Measurements from ENCODE around the gene CCDC134. TPM values are rescaled to one million over a fixed set of nuclear protein-coding genes. Genes with fewer than 3 reads are reported as not detected.

The CCDC134 gene
- total RNA-seq, 1 donor from 2014 or later, result 2.9 TPM

DNA sequence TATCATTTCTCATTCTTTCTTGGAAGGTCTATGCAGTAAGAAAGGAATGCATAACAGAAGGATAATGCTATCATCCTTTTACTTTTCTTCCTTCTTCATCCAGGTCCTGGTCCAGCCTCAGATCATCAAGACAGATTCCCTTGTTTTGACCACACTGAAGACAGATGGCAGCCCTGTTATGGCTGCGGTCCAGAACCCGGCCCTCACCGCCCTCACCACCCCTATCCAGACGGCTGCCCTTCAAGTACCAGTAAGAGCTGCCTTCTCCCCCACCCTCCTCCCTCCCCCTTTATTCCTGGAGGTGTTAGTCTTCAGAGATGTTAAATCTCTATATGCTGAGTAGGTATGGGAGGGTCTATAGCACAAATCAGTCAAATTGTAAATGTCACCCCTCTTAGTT, 70.3 kb downstream of the CCDC134 start:
- DNase-seq (ENCODE audit: low spot score), result no peak
- intact Hi-C loops (cut with DNase I), result no loop called here

DNA sequence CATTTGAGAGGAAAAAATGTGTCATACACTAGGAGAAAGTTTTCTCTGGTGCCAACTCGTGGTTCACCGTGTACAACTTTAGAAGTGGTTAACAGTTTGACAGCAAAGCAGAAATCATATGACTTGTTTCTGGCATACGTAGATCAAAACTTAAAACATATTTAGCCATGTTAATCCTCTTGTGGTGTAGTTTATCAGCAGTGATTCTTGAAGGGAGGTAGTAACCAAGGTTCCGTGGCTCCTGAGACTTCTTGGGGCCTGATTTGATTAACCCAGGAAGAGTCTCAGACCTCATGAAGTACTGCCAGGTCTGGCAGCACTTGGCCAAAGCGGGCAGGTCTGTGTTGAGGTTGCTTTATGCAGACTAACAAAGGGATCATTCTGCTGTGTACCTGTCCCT, 72.9 kb downstream of the CCDC134 start:
- DNase-seq (ENCODE audit: low spot score), result no peak
- intact Hi-C loops (cut with DNase I), result no loop called here

DNA sequence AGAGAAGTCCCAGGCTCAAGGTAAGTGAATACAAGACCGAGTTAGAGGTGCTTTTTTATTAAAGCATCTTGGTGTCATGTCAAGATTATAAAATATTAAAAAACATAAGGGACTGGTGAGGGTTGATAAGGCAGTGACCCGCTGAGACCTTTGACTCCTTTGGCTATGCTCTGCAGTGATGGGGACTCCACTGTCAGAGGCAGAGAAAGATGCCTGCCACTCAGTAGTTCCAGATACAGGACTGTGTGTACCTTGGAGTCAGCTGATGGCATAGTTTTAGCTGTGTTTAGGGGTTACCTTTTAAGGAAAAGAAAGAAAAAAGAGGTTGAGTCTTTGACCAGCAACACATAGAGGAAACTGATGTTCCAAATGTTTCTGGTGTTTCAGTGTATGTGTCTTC, 73.6 kb downstream of the CCDC134 start:
- intact Hi-C loops (cut with DNase I), result no loop called here

DNA sequence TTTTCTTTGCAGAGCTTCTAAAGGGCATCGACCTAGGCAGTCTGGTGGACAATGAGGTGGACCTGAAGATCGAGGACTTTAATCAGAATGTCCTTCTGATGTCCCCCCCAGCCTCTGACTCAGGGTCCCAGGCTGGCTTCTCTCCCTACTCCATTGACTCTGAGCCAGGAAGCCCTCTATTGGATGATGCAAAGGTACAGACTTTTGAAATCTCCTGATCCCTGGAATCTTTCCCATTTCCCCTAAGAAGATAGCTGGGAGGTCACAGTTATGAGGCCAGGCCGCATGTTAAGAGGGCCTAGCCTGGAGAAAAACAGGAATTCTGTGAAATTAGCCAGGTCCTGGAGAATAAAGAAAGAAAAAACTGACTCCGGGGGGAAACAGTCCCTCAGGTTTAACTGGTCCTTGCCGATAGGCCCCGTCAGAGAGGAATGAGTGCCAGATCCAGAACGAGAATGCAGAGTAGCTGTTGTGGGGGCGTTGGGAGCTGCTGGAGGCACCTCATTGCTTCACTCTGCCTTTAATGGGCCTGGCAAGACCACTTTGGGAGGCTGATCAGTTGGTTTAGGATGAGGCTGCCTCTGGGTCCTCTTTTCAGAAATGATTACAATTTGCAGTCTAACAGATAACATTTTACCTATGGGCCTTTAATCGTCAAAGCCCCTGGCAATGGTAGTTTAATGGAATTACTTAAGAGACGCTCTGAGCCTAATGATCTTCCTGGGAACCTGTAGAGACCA, 75.2 kb downstream of the CCDC134 start:
- no peak for DNase-seq (ENCODE audit: low spot score)
- intact Hi-C loops (cut with DNase I), result no loop called here

More for the DNA sequence above, 73.6 kb downstream of the CCDC134 start:
- no peak for DNase-seq (ENCODE audit: low spot score)

Other genes starting within 250 kb of the CCDC134 start
- 115 TPM for gene CSDC2, start 239.7 kb upstream of the CCDC134 start, total RNA-seq
- 21.7 TPM for gene PMM1, start 210.8 kb upstream of the CCDC134 start, total RNA-seq
- 30.6 TPM for gene DESI1, start 179.6 kb upstream of the CCDC134 start, total RNA-seq
- 155 TPM for gene XRCC6, start 179.4 kb upstream of the CCDC134 start, total RNA-seq
- 149 TPM for gene SNU13, start 111.8 kb upstream of the CCDC134 start, total RNA-seq
- gene MEI1, start 101.2 kb upstream of the CCDC134 start, total RNA-seq, result 0.40 TPM
- 105 TPM for gene SREBF2, start 32.4 kb downstream of the CCDC134 start, total RNA-seq
- gene SHISA8, start 114.4 kb downstream of the CCDC134 start, total RNA-seq, result not detected
- gene TNFRSF13C, start 126.1 kb downstream of the CCDC134 start, total RNA-seq, result 0.08 TPM
- 0.24 TPM for gene CENPM, start 146.5 kb downstream of the CCDC134 start, total RNA-seq
- gene SEPTIN3, start 168.8 kb downstream of the CCDC134 start, total RNA-seq, result not detected
- 0.73 TPM for gene WBP2NL, start 198.1 kb downstream of the CCDC134 start, total RNA-seq